HEK293T (cell line): Measurements from ENCODE around the gene MX2.

Experiments used
- FOXA1 ChIP-seq: fragments of 450-650 bp; IDR thresholded peaks from 2 replicates; pipeline ENCODE4 v1.6.1; 2016; ENCODE audit warnings: mild to moderate bottlenecking
- LEF1 ChIP-seq: fragments of 450-650 bp; IDR thresholded peaks from 2 replicates; pipeline ENCODE4 v1.6.1; 2017; ENCODE audit warnings: mild to moderate bottlenecking, borderline replicate concordance
- NFRKB ChIP-seq: fragments of 450-650 bp; IDR thresholded peaks from 2 replicates; pipeline ENCODE4 v1.6.1; 2016; ENCODE audit warnings: mild to moderate bottlenecking, moderate library complexity
- SP1 ChIP-seq: fragments of 450-650 bp; IDR thresholded peaks from 2 replicates; pipeline ENCODE4 v1.6.1; 2017

DNA sequence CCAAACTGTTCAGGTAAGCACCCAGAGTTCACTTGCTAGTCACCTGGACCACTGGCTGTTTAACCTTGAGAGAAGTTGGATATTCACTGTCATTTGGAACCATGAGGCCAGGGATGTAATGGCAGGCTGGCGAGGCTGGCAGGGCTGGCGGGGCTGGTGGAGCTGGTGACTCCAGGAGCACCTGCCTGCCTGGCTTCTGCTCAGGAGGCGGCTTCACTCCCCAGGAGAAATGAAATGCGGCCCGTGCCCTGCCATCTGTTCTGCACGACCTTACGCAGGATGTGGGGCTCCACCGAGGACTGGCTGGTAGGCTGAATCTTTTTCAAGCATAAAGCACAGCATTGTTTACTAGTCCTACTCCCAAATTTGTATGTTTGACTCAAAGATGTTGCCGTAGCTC lies 41.5 kb downstream of the MX2 start:
- no peak for TF ChIP-seq SP1
- no peak for TF ChIP-seq FOXA1
- TF ChIP-seq NFRKB: no peak
- no peak for TF ChIP-seq LEF1
